ENCODE measurements around the gene DBX1. TPM values are rescaled to one million over a fixed set of nuclear protein-coding genes. Genes with fewer than 3 reads are reported as not detected.

The DBX1 gene, protein sequence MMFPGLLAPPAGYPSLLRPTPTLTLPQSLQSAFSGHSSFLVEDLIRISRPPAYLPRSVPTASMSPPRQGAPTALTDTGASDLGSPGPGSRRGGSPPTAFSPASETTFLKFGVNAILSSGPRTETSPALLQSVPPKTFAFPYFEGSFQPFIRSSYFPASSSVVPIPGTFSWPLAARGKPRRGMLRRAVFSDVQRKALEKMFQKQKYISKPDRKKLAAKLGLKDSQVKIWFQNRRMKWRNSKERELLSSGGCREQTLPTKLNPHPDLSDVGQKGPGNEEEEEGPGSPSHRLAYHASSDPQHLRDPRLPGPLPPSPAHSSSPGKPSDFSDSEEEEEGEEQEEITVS
- not detected in 2 replicates for total RNA-seq (2014; rRNA removed; shearing (Covaris generic))
- 0.16 TPM in 1 of 2 replicates, not detected in the other for polyA plus RNA-seq (2016; fragmentation: Nextera tagmentation; extraction: Ambion mirVana)
- long read RNA-seq, partial matches to known transcripts, result 0 of 1 reads
- long read RNA-seq, other reads (novel, unspliced or antisense), result 1 of 1 reads

DNA sequence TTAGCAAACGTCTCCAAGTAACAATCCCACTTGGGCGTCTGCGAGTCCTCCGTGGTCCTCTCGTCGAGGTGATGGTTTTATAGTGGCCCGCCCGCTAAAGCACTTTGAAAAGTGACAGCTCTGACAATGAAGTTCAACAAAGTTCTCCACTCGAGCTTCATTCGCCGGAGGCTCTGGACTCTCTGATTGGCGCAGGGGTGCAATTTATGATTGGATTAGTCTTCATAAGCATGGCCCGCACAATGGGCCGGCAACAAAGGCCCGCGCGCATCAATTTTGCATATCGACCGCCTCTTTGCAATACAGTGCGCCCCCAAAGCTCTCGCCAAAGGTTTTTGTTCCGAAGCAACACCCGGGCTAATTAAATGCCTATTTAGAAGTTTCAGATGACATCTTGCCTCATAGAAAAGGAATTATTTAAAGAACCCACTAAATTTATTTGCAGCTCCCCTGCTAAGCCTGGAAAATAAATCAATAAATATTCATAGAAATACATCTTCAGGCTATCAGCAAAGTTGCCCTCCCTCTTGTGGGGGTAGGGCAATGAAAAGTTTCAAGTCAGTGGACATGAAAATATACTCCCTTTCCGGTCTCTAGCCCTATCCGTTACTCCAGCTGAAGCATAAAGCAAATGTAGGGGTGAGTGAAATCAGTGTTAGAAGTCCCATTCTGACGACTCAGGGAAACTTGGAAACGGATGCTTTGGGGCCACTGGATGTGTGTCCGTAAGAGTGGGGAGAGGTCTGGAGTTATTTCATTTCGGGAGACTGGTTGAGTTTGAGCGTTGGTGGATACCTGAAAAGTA, at the start of gene DBX1:
TSS of gene DBX1 (minus strand) at position 51 of the 805 bp plus-strand sequence. CDS start 151 bp downstream, outside the sequence.
- Mint-ChIP-seq H3K4me3 (peak within 1 kb of the TSS; percentile 75), H3K36me3 (ENCODE audit: low read depth) (no peaks in the 10 kb centered on the region; the same call in 2 of the 3 replicates), H3K27ac (no peak within 1 kb of the TSS), H3K4me1 (peaks cover 77% of the 10 kb centered on the region), H3K27me3 (ENCODE audit: insufficient read depth, low read depth, poor library complexity) (peaks cover 98% of the 10 kb centered on the region), H3K9me3 (no peaks in the 10 kb centered on the region; the same call in 1 of the 3 replicates)
- H2AFZ ChIP-seq, result peak within 1 kb of the TSS; percentile 52; the same call in 1 of the 2 replicates
- peaks cover 100% of the 10 kb centered on the region for H3K27me3 ChIP-seq (ENCODE audit: insufficient read depth)
- peak within 1 kb of the TSS; percentile 79 for H3K4me2 ChIP-seq
- peaks cover 72% of the 10 kb centered on the region for H3K4me1 ChIP-seq (ENCODE audit: insufficient read depth)
- H3K9me2 ChIP-seq (ENCODE audit: insufficient read depth), result no peaks in the 10 kb centered on the region
- TF ChIP-seq, protein P1, sequence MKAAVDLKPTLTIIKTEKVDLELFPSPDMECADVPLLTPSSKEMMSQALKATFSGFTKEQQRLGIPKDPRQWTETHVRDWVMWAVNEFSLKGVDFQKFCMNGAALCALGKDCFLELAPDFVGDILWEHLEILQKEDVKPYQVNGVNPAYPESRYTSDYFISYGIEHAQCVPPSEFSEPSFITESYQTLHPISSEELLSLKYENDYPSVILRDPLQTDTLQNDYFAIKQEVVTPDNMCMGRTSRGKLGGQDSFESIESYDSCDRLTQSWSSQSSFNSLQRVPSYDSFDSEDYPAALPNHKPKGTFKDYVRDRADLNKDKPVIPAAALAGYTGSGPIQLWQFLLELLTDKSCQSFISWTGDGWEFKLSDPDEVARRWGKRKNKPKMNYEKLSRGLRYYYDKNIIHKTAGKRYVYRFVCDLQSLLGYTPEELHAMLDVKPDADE (IDR thresholded peaks at IDR 0.05), result no peak
- peak; percentile 86 for TF ChIP-seq EZH2 (IDR thresholded peaks at IDR 0.05; ENCODE audit: low read depth, unreplicated experiment)
- TF ChIP-seq CREB1 (CRISPR knock-in tag; IDR thresholded peaks at IDR 0.05; ENCODE audit: low read depth), result no peak
- TF ChIP-seq ZNF331 (CRISPR knock-in tag; IDR thresholded peaks at IDR 0.05; ENCODE audit: low read depth), result no peak
- TF ChIP-seq EZH2phosphoT487 (IDR thresholded peaks at IDR 0.05; ENCODE audit: unreplicated experiment), result no peak
- ATAC-seq (no peak), DNase-seq (ENCODE audit: low spot score) (peak; percentile 28)
- peaks cover 10% of the 10 kb centered on the region for H4K20me1 ChIP-seq (replicated peaks; ENCODE audit: insufficient read depth)
- no peak within 1 kb of the TSS for H3K27ac ChIP-seq (ENCODE audit: low read depth)
- no peaks in the 10 kb centered on the region; the same call in 1 of the 2 replicates for H3K36me3 ChIP-seq (ENCODE audit: insufficient read depth)
- H3F3A ChIP-seq (replicated peaks; ENCODE audit: low read depth), result peaks cover 43% of the 10 kb centered on the region
- H3K4me3 ChIP-seq, result peak within 1 kb of the TSS; percentile 52
- H3K79me2 ChIP-seq (replicated peaks; ENCODE audit: insufficient read depth), result no peaks in the 10 kb centered on the region

DNA sequence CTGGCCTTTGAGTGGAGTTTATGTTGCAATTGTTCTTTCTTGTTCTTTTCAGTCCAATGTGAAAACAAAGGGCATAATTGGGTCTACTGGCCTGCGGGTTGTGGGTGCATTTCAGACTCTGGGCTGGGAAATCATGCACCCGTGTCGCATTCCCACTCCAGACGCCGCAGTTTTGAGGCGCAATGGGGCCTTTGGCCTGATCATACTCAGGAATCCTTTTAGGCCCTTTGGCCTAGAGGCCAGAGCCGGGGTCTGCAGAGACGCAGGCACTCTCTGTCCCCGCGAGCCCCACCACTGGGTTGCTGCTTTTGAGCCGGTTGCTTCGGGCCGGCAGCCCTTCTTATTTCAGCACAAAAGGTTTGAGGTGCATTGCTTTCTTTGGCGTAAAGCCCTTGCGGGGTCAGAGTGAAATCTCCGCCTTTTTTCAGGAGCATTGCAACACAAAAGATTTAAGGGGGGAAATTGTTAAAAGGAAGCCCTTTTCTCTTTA, 48.4 kb upstream of the DBX1 start:
- H3K27ac Mint-ChIP-seq, result no peak overlapping the region
- peak overlapping the region; percentile 63 for H2AFZ ChIP-seq
- TF ChIP-seq STAT1 (IDR thresholded peaks at IDR 0.05; ENCODE audit: unreplicated experiment) (no peak), EZH2 (IDR thresholded peaks at IDR 0.05; ENCODE audit: low read depth, unreplicated experiment) (peak; percentile 71)
- peaks cover 7% of the 10 kb centered on the region for H3F3A ChIP-seq (replicated peaks; ENCODE audit: low read depth)
- peak overlapping the region; percentile 67 for H3K4me3 Mint-ChIP-seq
- peaks cover 27% of the 10 kb centered on the region for H4K20me1 ChIP-seq (replicated peaks; ENCODE audit: insufficient read depth)
- peaks cover 77% of the 10 kb centered on the region for H3K27me3 Mint-ChIP-seq (ENCODE audit: insufficient read depth, low read depth, poor library complexity)
- H3K27me3 ChIP-seq (ENCODE audit: insufficient read depth), result peaks cover 100% of the 10 kb centered on the region
- H3K4me1 Mint-ChIP-seq, result peaks cover 24% of the 10 kb centered on the region
- no peaks in the 10 kb centered on the region for H3K36me3 Mint-ChIP-seq (ENCODE audit: low read depth)
- peak overlapping the region; percentile 49 for H3K4me3 ChIP-seq
- peak; percentile 82 for ATAC-seq
- no peaks in the 10 kb centered on the region for H3K79me2 ChIP-seq (replicated peaks; ENCODE audit: insufficient read depth)
- DNase-seq (ENCODE audit: low spot score), result peak; percentile 63
- H3K27ac ChIP-seq (ENCODE audit: low read depth), result no peak overlapping the region
- peak overlapping the region; percentile 78 for H3K4me2 ChIP-seq
- H3K4me1 ChIP-seq (ENCODE audit: insufficient read depth), result peaks cover 29% of the 10 kb centered on the region
- no peaks in the 10 kb centered on the region for H3K36me3 ChIP-seq (ENCODE audit: insufficient read depth)
- H3K9me2 ChIP-seq (ENCODE audit: insufficient read depth), result no peaks in the 10 kb centered on the region
- H3K9me3 Mint-ChIP-seq, result peaks cover 6% of the 10 kb centered on the region; the same call in 2 of the 3 replicates
